ENCODE data around the gene P2RX7. TPM values are rescaled to one million over a fixed set of nuclear protein-coding genes. Genes with fewer than 3 reads are reported as not detected.
"Not testable (repeated sequence)": the region's sequence is repeated elsewhere in the genome, so short reads cannot be mapped to it uniquely, and the experiment has no call there.

Gene P2RX7
- total and polyA plus RNA-seq, 2 donors, result 2.0 to 4.0 TPM

GRCh38 chr12:121159467-121160307, 27.0 kb downstream of the P2RX7 start:
- Histone ChIP-seq H3K27ac (ENCODE audit: low read depth) (no peak overlapping the region), H3K4me3 (ENCODE audit: low read depth, low read length) (no peak overlapping the region), H3K4me1 (ENCODE audit: insufficient read depth) (no peaks in the 10 kb centered on the region), H3K36me3 (ENCODE audit: insufficient read depth) (no peaks in the 10 kb centered on the region)
- WGBS, result 82% methylated on average over 7 of the region's 7 CpGs
- no peak for DNase-seq (ENCODE audit: extremely low spot score)

GRCh38 chr12:121162384-121162783, 29.7 kb downstream of the P2RX7 start:
- no peak for DNase-seq (ENCODE audit: extremely low spot score)
- no peaks in the 10 kb centered on the region for H3K36me3 ChIP-seq (ENCODE audit: insufficient read depth)
- WGBS, result 82% methylated on average over 10 of the region's 10 CpGs

DNA sequence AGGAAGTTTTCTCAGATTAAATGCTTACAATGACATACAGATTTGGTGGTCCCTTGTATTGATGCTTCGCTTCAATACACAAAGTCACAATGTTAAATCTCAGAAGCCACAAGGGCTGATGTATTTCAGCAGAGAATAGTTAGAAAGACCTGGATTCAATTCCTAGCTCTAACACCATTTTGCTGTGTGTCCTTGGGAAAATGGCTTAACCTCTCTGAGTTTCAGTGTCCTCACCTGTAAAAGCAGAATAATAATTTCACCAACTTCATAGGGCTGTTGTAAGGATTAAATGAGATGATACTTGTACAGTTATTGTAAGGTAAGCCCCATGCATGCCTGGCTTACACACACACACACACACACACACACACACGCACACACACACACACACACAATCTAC, 30.3 kb downstream of the P2RX7 start:
- no peak for DNase-seq (ENCODE audit: extremely low spot score)
- no peaks in the 10 kb centered on the region for H3K36me3 ChIP-seq (ENCODE audit: insufficient read depth)
- 80% methylated on average over 2 of the region's 2 CpGs for WGBS
- H3K4me1 ChIP-seq (ENCODE audit: insufficient read depth), result no peaks in the 10 kb centered on the region
- no peak overlapping the region for H3K4me3 ChIP-seq (ENCODE audit: low read depth, low read length)
- no peak overlapping the region for H3K27ac ChIP-seq (ENCODE audit: low read depth)

More at GRCh38 chr12:121162384-121162783, 29.7 kb downstream of the P2RX7 start:
- Histone ChIP-seq H3K4me1 (ENCODE audit: insufficient read depth) (no peaks in the 10 kb centered on the region), H3K4me3 (ENCODE audit: low read depth, low read length) (no peak overlapping the region), H3K27ac (ENCODE audit: low read depth) (no peak overlapping the region)

DNA sequence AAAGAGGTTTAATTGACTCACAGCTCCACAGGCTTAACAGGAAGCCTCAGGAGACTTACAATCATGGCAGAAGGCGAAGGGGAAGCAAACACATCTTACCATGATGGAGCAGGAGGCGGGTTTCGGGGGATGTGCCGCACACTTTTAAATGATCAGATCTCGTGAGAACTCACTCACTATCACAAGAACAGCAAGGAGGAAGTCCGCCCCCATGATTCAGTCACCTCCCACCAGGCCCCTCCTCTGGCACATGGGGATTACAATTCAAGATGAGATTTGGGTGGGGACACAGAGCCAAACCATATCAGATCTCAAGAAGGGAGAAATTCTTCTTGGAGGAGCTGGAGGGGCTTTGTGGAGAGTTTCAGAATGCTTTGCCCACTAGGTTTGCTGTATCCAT, 32.2 kb downstream of the P2RX7 start:
- 93% methylated on average over 6 of the region's 6 CpGs for WGBS
- H3K36me3 ChIP-seq (ENCODE audit: insufficient read depth); DNase-seq (ENCODE audit: extremely low spot score): not testable (repeated sequence)

DNA sequence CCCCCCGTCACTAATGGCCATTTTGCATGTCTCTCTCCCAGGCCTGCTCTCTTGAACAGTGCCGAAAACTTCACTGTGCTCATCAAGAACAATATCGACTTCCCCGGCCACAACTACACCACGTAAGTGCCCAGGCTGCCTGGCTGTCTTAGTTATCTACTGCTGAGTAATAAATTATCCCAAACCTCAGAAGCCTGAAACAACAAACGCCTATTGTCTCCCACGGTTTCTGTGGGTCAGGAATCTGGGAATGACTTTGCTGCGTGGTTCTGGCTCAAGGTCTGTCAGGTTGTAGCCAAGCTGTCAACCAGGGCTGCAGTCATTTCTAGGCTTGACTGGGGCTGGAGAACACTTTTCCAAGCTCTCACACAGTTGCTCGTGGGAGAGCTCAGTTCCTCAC, 32.6 kb downstream of the P2RX7 start:
- no peak for DNase-seq (ENCODE audit: extremely low spot score)
- 82% methylated on average over 9 of the region's 9 CpGs for WGBS
- H3K36me3 ChIP-seq (ENCODE audit: insufficient read depth), result no peaks in the 10 kb centered on the region

More for the DNA sequence above, 32.2 kb downstream of the P2RX7 start:
- H3K27ac ChIP-seq (ENCODE audit: low read depth); H3K4me3 ChIP-seq (ENCODE audit: low read depth, low read length); H3K4me1 ChIP-seq (ENCODE audit: insufficient read depth): not testable (repeated sequence)

DNA sequence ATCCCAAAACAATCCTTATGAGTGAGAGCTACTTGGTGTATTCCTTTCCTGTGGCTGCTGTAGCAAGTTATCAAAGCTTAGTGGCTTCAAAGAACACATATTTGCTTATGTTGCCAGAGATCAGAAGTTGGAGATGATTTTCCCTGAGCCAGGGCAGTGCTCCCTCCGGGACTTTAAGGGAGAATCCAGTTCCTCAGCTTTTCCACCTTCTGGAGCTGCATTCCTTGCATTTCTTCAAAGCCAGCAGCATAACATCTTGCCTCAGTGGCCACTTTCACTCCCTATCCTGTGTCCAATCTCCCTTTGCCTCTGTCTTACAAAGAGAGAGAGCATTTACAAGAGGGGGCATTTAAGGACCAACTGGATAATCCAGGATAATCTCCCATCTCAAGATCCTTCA, 33.7 kb downstream of the P2RX7 start:
- Histone ChIP-seq H3K36me3 (ENCODE audit: insufficient read depth) (no peaks in the 10 kb centered on the region), H3K4me1 (ENCODE audit: insufficient read depth) (no peaks in the 10 kb centered on the region)
- DNase-seq (ENCODE audit: extremely low spot score), result no peak

More for the DNA sequence above, 32.6 kb downstream of the P2RX7 start:
- no peak overlapping the region for H3K27ac ChIP-seq (ENCODE audit: low read depth)
- no peaks in the 10 kb centered on the region for H3K4me1 ChIP-seq (ENCODE audit: insufficient read depth)
- no peak overlapping the region for H3K4me3 ChIP-seq (ENCODE audit: low read depth, low read length)

DNA sequence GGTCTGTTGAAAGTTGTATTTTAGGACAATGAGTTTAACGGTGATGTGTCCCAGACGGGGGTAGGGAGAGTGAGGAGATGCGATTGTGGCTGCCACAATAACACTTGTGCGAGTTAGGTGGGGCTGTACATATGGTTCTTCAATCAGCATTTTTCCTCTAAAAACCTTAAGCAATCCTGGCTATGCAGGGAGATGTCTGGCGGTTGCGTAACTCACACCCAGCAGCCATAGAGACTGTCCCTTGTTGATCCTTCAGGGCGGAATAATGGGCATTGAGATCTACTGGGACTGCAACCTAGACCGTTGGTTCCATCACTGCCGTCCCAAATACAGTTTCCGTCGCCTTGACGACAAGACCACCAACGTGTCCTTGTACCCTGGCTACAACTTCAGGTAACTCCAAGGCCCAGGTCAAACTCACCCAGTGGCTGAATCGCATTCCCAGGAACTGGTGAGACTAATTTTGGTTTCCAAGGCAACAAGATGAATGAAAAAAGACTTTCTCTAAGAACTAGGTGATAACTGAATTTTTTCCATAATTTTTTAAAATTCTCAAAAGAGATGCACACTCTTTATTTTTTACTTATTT, 34.6 kb downstream of the P2RX7 start:
- DNase-seq (ENCODE audit: extremely low spot score), result no peak
- Histone ChIP-seq H3K4me1 (ENCODE audit: insufficient read depth) (no peaks in the 10 kb centered on the region), H3K27ac (ENCODE audit: low read depth) (no peak overlapping the region), H3K36me3 (ENCODE audit: insufficient read depth) (no peaks in the 10 kb centered on the region), H3K4me3 (ENCODE audit: low read depth, low read length) (no peak overlapping the region)
- WGBS, result 82% methylated on average over 14 of the region's 14 CpGs

More for the DNA sequence above, 33.7 kb downstream of the P2RX7 start:
- no peak overlapping the region for H3K4me3 ChIP-seq (ENCODE audit: low read depth, low read length)
- 83% methylated on average over 1 of the region's 1 CpG for WGBS
- no peak overlapping the region for H3K27ac ChIP-seq (ENCODE audit: low read depth)

GRCh38 chr12:121167951-121168350, 35.3 kb downstream of the P2RX7 start:
- DNase-seq (ENCODE audit: extremely low spot score), result no peak
- Histone ChIP-seq H3K36me3 (ENCODE audit: insufficient read depth) (no peaks in the 10 kb centered on the region), H3K27ac (ENCODE audit: low read depth) (no peak overlapping the region), H3K4me1 (ENCODE audit: insufficient read depth) (no peaks in the 10 kb centered on the region), H3K4me3 (ENCODE audit: low read depth, low read length) (no peak overlapping the region)
- 89% methylated on average over 3 of the region's 3 CpGs for WGBS

DNA sequence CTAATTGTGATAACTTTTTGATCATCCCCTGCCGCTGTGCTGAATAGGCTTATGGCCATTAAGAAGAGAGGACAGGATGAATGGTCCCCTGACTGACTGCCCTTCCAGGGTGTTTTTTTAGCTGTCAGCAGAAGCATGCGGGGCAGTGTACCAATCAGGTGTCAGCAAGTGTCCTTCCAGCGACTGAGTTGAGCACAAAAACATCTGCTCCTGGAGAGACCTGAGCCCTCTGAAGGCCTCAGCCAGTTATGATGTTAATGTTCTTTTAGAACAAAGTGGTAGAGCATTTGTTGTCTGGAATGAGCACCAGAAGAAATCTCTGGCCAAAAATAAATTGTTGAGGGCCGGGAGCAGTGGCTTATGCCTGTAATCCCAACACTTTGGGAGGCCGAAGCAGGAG, 37.5 kb downstream of the P2RX7 start:
- WGBS, result 91% methylated on average over 5 of the region's 5 CpGs
- Histone ChIP-seq H3K4me1 (ENCODE audit: insufficient read depth) (no peaks in the 10 kb centered on the region), H3K4me3 (ENCODE audit: low read depth, low read length) (no peak overlapping the region)

DNA sequence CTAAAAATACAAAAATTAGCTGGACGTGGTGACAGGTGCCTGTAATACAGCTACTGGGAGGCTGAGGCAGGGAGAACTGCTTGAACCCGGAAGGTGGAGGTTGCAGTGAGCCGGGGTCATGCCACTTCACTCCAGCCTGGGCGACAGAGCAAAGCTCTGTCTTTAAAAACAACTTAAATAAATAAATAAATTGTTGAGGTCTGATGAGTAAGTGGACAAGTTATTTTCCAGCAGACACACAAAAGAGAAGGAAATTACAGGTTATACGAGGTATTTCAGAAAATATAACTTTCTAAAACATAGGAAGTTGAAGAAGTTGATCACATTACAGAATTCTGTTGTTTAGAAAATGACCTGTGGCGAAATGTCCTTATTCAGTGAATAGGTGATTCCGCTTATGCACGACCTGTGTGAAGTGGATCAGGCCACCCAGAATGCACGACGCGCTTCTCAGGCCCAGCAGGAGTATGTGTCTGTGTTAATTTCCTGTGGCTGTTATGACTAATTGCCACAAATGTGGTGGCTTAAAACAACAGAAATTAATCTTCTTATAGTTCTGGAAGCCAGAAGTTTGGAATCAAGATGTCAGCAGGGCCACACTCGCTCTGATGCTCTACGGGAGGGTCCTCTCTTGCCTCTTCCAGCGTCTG, 38.1 kb downstream of the P2RX7 start:
- WGBS, result 91% methylated on average over 14 of the region's 14 CpGs
- Histone ChIP-seq H3K4me3 (ENCODE audit: low read depth, low read length) (no peak overlapping the region), H3K27ac (ENCODE audit: low read depth) (no peak overlapping the region), H3K4me1 (ENCODE audit: insufficient read depth) (no peaks in the 10 kb centered on the region), H3K36me3 (ENCODE audit: insufficient read depth) (no peaks in the 10 kb centered on the region)
- DNase-seq (ENCODE audit: extremely low spot score), result no peak

More for the DNA sequence above, 37.5 kb downstream of the P2RX7 start:
- no peak for DNase-seq (ENCODE audit: extremely low spot score)
- Histone ChIP-seq H3K27ac (ENCODE audit: low read depth) (no peak overlapping the region), H3K36me3 (ENCODE audit: insufficient read depth) (no peaks in the 10 kb centered on the region)

GRCh38 chr12:121172145-121172544, 39.5 kb downstream of the P2RX7 start:
- whole genome bisulfite sequencing, result 89% methylated on average over 6 of the region's 6 CpGs
- H3K4me1 ChIP-seq (ENCODE audit: insufficient read depth), result no peaks in the 10 kb centered on the region
- no peaks in the 10 kb centered on the region for H3K36me3 ChIP-seq (ENCODE audit: insufficient read depth)
- DNase-seq (ENCODE audit: extremely low spot score), result no peak
- no peak overlapping the region for H3K4me3 ChIP-seq (ENCODE audit: low read depth, low read length)
- no peak overlapping the region for H3K27ac ChIP-seq (ENCODE audit: low read depth)

GRCh38 chr12:121175383-121176119, 42.9 kb downstream of the P2RX7 start:
- H3K4me3 ChIP-seq (ENCODE audit: low read depth, low read length), result no peak overlapping the region
- 76% methylated on average over 16 of the region's 16 CpGs for WGBS
- no peak overlapping the region for H3K27ac ChIP-seq (ENCODE audit: low read depth)
- no peaks in the 10 kb centered on the region for H3K4me1 ChIP-seq (ENCODE audit: insufficient read depth)
- H3K36me3 ChIP-seq (ENCODE audit: insufficient read depth), result no peaks in the 10 kb centered on the region
- no peak for DNase-seq (ENCODE audit: extremely low spot score)

- DNase-seq (ENCODE audit: extremely low spot score), result no peak
- Histone ChIP-seq H3K36me3 (ENCODE audit: insufficient read depth) (no peaks in the 10 kb centered on the region), H3K27ac (ENCODE audit: low read depth) (no peak overlapping the region), H3K4me1 (ENCODE audit: insufficient read depth) (no peaks in the 10 kb centered on the region), H3K4me3 (ENCODE audit: low read depth, low read length) (no peak overlapping the region)
- 90% methylated on average over 19 of the region's 19 CpGs for WGBS
Observed at GRCh38 chr12:121176826-121177529, 44.3 kb downstream of the P2RX7 start.

All from urinary bladder (tissue), 4 donors.